CD4-positive, CD25-positive, alpha-beta regulatory T cell (primary cell): Measurements from ENCODE around the gene ETNK2. TPM values are rescaled to one million over a fixed set of nuclear protein-coding genes. Genes with fewer than 3 reads are reported as not detected.

ENCODE experiments used
- ATAC-seq, 2 donors: fragments of 150-1000 bp; cut with Tn5 transposase; one replicate each; pipeline ENCODE4 v1.10.0; 2021; ENCODE audit warnings: low read depth in 2 of 2, moderate number of reproducible peaks in 2 of 2, moderate library complexity in 1 of 2
- DNase-seq, 3 donors: peaks; one replicate each; pipeline versions ENCODE4 v3.0.0 to v3.0.0-alpha.2; 2012 to 2022; ENCODE audit warnings: mixed read lengths in 1 of 3
- H3K27ac ChIP-seq: one replicate; pipeline ENCODE4 v1.7.0; 2013; ENCODE audit warnings: mild to moderate bottlenecking, low read length; ENCODE audit not compliant: insufficient read depth, poor library complexity, severe bottlenecking
- H3K27me3 ChIP-seq: one replicate; pipeline ENCODE4 v1.7.0; 2013; ENCODE audit warnings: low read length; ENCODE audit not compliant: control insufficient read depth, insufficient read depth
- H3K36me3 ChIP-seq: one replicate; pipeline ENCODE4 v1.7.0; 2013; ENCODE audit warnings: mild to moderate bottlenecking, low read length, moderate library complexity; ENCODE audit not compliant: control insufficient read depth, insufficient read depth
- H3K4me1 ChIP-seq: 2 replicates; pipeline ENCODE4 v1.7.0; 2013; ENCODE audit warnings: mild to moderate bottlenecking, low read length; ENCODE audit not compliant: insufficient read depth, control insufficient read depth, poor library complexity, severe bottlenecking
- H3K4me3 ChIP-seq: one replicate; pipeline ENCODE4 v1.7.0; 2013; ENCODE audit warnings: low read depth, mild to moderate bottlenecking, low read length, moderate library complexity
- H3K9me3 ChIP-seq, 2 experiments: 1 replicate in 1 of 2; 2 replicates in 1 of 2; pipeline ENCODE4 v1.7.0; 2013; ENCODE audit warnings: low read length in 2 of 2, mild to moderate bottlenecking in 1 of 2, moderate library complexity in 1 of 2; ENCODE audit not compliant: control insufficient read depth in 2 of 2
- H3K27ac Mint-ChIP-seq, 3 donors: one replicate each; pipeline ENCODE4 v1.8.0; 2020 to 2022; ENCODE audit warnings: mild to moderate bottlenecking in 3 of 3, mixed read lengths in 3 of 3, moderate library complexity in 2 of 3
- H3K27me3 Mint-ChIP-seq: one replicate; pipeline ENCODE4 v1.8.0; 2022; ENCODE audit warnings: mild to moderate bottlenecking, mixed read lengths
- H3K36me3 Mint-ChIP-seq: one replicate; pipeline ENCODE4 v1.8.0; 2020; ENCODE audit warnings: mixed read lengths
- H3K4me1 Mint-ChIP-seq, 4 donors: one replicate each; pipeline ENCODE4 v1.8.0; 2020 to 2022; ENCODE audit warnings: mixed read lengths in 4 of 4, mild to moderate bottlenecking in 1 of 4
- H3K4me3 Mint-ChIP-seq, 4 donors: one replicate each; pipeline ENCODE4 v1.8.0; 2020 to 2022; ENCODE audit warnings: mild to moderate bottlenecking in 4 of 4, mixed read lengths in 4 of 4, moderate library complexity in 3 of 4
- H3K9me3 Mint-ChIP-seq, 7 donors: one replicate each; pipeline ENCODE4 v1.8.0; 2020 to 2022; ENCODE audit warnings: mixed read lengths in 7 of 7, mild to moderate bottlenecking in 3 of 7, moderate library complexity in 2 of 7
- polyA plus RNA-seq, 4 donors: library from polyadenylated mRNA; unstranded; fragments of 300-500 nt; fragmentation: Illumina TruSeq; gene quantifications; one replicate each; pipeline ENCODE4 v1.2.3, GENCODE V29; 2021
- total RNA-seq: library from RNA; stranded (reverse); gene quantifications from one replicate; pipeline ENCODE4 v1.2.3, GENCODE V29; 2022

Gene ETNK2
- total and polyA plus RNA-seq, 5 donors from 2014 or later: 0.55 to 3.0 (median 1.2) TPM

- ATAC-seq: no peak
- Histone ChIP-seq H3K4me3 (no peak overlapping the region), H3K36me3 (no peaks in the 10 kb centered on the region), H3K9me3 (no peaks in the 10 kb centered on the region), H3K27me3 (peaks cover 12% of the 10 kb centered on the region), H3K27ac (no peak overlapping the region), H3K4me1 (no peaks in the 10 kb centered on the region)
- Mint-ChIP-seq H3K27ac (no peak overlapping the region), H3K27me3 (peaks cover 35% of the 10 kb centered on the region), H3K36me3 (no peaks in the 10 kb centered on the region), H3K4me3 (no peak overlapping the region), H3K4me1 (peaks cover 0 to 7% (median 1%) of the 10 kb centered on the region in 4 donors), H3K9me3 (peaks cover 0 to 3% (median 0%) of the 10 kb centered on the region in 7 donors)
- no peak for DNase-seq
These were observed 34.8 kb upstream of the ETNK2 start for GRCh38 chr1:204186597-204186996.

- H3K27me3 Mint-ChIP-seq: peaks cover 7% of the 10 kb centered on the region
- Histone ChIP-seq H3K27ac (no peak overlapping the region), H3K4me1 (no peaks in the 10 kb centered on the region), H3K36me3 (no peaks in the 10 kb centered on the region), H3K9me3 (no peaks in the 10 kb centered on the region), H3K27me3 (no peaks in the 10 kb centered on the region), H3K4me3 (no peak overlapping the region)
- no peak for DNase-seq
- no peaks in the 10 kb centered on the region for H3K36me3 Mint-ChIP-seq
- no peak overlapping the region for H3K27ac Mint-ChIP-seq
- peaks cover 0 to 7% (median 3%) of the 10 kb centered on the region in 7 donors for H3K9me3 Mint-ChIP-seq
- H3K4me1 Mint-ChIP-seq: no peaks in the 10 kb centered on the region
- H3K4me3 Mint-ChIP-seq: no peak overlapping the region
- no peak for ATAC-seq
These were observed 29.3 kb upstream of the ETNK2 start for GRCh38 chr1:204181116-204181515.

- Histone ChIP-seq H3K27ac (no peak overlapping the region), H3K4me1 (no peaks in the 10 kb centered on the region), H3K4me3 (no peak overlapping the region), H3K27me3 (no peaks in the 10 kb centered on the region), H3K36me3 (no peaks in the 10 kb centered on the region), H3K9me3 (no peaks in the 10 kb centered on the region)
- Mint-ChIP-seq H3K27ac (peak overlapping the region in 1 of 3 donors; percentile 43), H3K9me3 (peaks cover 0 to 7% (median 3%) of the 10 kb centered on the region in 7 donors), H3K36me3 (no peaks in the 10 kb centered on the region), H3K4me3 (no peak overlapping the region), H3K27me3 (peaks cover 4% of the 10 kb centered on the region), H3K4me1 (no peaks in the 10 kb centered on the region)
- no peak for ATAC-seq
- DNase-seq: no peak
These were observed 28.3 kb upstream of the ETNK2 start for GRCh38 chr1:204180133-204180532.

GRCh38 chr1:204178487-204179281, 26.8 kb upstream of the ETNK2 start:
- H3K27ac Mint-ChIP-seq: no peak overlapping the region
- no peaks in the 10 kb centered on the region for H3K36me3 Mint-ChIP-seq
- H3K9me3 Mint-ChIP-seq: peaks cover 0 to 8% (median 4%) of the 10 kb centered on the region in 7 donors
- DNase-seq (no peak), ATAC-seq (no peak)
- Histone ChIP-seq H3K4me3 (no peak overlapping the region), H3K9me3 (no peaks in the 10 kb centered on the region), H3K4me1 (no peaks in the 10 kb centered on the region), H3K27me3 (no peaks in the 10 kb centered on the region), H3K36me3 (no peaks in the 10 kb centered on the region), H3K27ac (no peak overlapping the region)
- no peaks in the 10 kb centered on the region for H3K27me3 Mint-ChIP-seq
- H3K4me3 Mint-ChIP-seq: no peak overlapping the region
- no peaks in the 10 kb centered on the region for H3K4me1 Mint-ChIP-seq

- no peak overlapping the region for H3K4me3 ChIP-seq
- no peaks in the 10 kb centered on the region for H3K36me3 Mint-ChIP-seq
- H3K27me3 ChIP-seq: no peaks in the 10 kb centered on the region
- no peaks in the 10 kb centered on the region for H3K36me3 ChIP-seq
- H3K27me3 Mint-ChIP-seq: no peaks in the 10 kb centered on the region
- ATAC-seq (no peak), DNase-seq (no peak)
- H3K4me1 Mint-ChIP-seq: no peaks in the 10 kb centered on the region
- H3K9me3 Mint-ChIP-seq: peaks cover 0 to 20% (median 7%) of the 10 kb centered on the region in 7 donors
- peaks cover 6 to 11% of the 10 kb centered on the region in 2 experiments for H3K9me3 ChIP-seq
- H3K27ac ChIP-seq: no peak overlapping the region
- no peaks in the 10 kb centered on the region for H3K4me1 ChIP-seq
- H3K4me3 Mint-ChIP-seq: no peak overlapping the region
- H3K27ac Mint-ChIP-seq: no peak overlapping the region
These were observed 25.3 kb upstream of the ETNK2 start for GRCh38 chr1:204177133-204177532.

GRCh38 chr1:204176049-204176448, 24.2 kb upstream of the ETNK2 start:
- Histone ChIP-seq H3K27ac (no peak overlapping the region), H3K4me1 (no peaks in the 10 kb centered on the region), H3K27me3 (no peaks in the 10 kb centered on the region), H3K9me3 (peaks cover 13 to 22% of the 10 kb centered on the region in 2 experiments), H3K4me3 (no peak overlapping the region), H3K36me3 (no peaks in the 10 kb centered on the region)
- ATAC-seq (no peak), DNase-seq (no peak)
- peaks cover 0 to 29% (median 16%) of the 10 kb centered on the region in 7 donors for H3K9me3 Mint-ChIP-seq
- H3K36me3 Mint-ChIP-seq: no peaks in the 10 kb centered on the region
- H3K27me3 Mint-ChIP-seq: no peaks in the 10 kb centered on the region
- H3K4me3 Mint-ChIP-seq: no peak overlapping the region
- H3K27ac Mint-ChIP-seq: no peak overlapping the region
- no peaks in the 10 kb centered on the region for H3K4me1 Mint-ChIP-seq

- Histone ChIP-seq H3K4me3 (no peak overlapping the region), H3K4me1 (no peaks in the 10 kb centered on the region), H3K36me3 (no peaks in the 10 kb centered on the region), H3K9me3 (peaks cover 23 to 33% of the 10 kb centered on the region in 2 experiments), H3K27me3 (no peaks in the 10 kb centered on the region), H3K27ac (no peak overlapping the region)
- H3K4me1 Mint-ChIP-seq: no peaks in the 10 kb centered on the region
- ATAC-seq (no peak), DNase-seq (no peak)
- H3K27me3 Mint-ChIP-seq: no peaks in the 10 kb centered on the region
- H3K36me3 Mint-ChIP-seq: no peaks in the 10 kb centered on the region
- no peak overlapping the region for H3K27ac Mint-ChIP-seq
- peaks cover 0 to 35% (median 18%) of the 10 kb centered on the region in 7 donors for H3K9me3 Mint-ChIP-seq
- no peak overlapping the region for H3K4me3 Mint-ChIP-seq
These were observed 23.1 kb upstream of the ETNK2 start for GRCh38 chr1:204174958-204175357.
